Neural cell (in vitro differentiated cells): ENCODE data around the gene CCDC122.

Source experiments
- CTCF ChIP-seq: fragments of 450-650 bp; IDR thresholded peaks from 2 replicates; pipeline ENCODE4 v1.5.1; 2014; ENCODE audit warnings: antibody characterized with exemption, mild to moderate bottlenecking, moderate library complexity; ENCODE audit not compliant: poor library complexity, severe bottlenecking
- EP300 ChIP-seq: fragments of 450-650 bp; conservative IDR thresholded peaks from 2 replicates; pipeline ENCODE4 v1.6.1; 2014; ENCODE audit warnings: antibody characterized with exemption, mild to moderate bottlenecking, moderate library complexity; ENCODE audit not compliant: poor library complexity, severe bottlenecking
- EZH2 ChIP-seq: fragments of 200-600, 300-800 bp; shearing (Covaris generic), sonication (generic); IDR thresholded peaks from 2 replicates; pipeline ENCODE4 v1.6.1; 2014; ENCODE audit warnings: antibody characterized with exemption, low read length, borderline replicate concordance, mild to moderate bottlenecking; ENCODE audit not compliant: insufficient read depth, poor library complexity, severe bottlenecking
- MXI1 ChIP-seq: fragments of 450-650 bp; conservative IDR thresholded peaks from 2 replicates; pipeline ENCODE4 v1.6.1; 2014; ENCODE audit warnings: antibody characterized with exemption, mild to moderate bottlenecking; ENCODE audit not compliant: poor library complexity, severe bottlenecking
- POLR2AphosphoS5 ChIP-seq: IDR thresholded peaks from 2 replicates; pipeline ENCODE4 v1.6.1; 2012
- RAD21 ChIP-seq: fragments of 450-650 bp; conservative IDR thresholded peaks from 2 replicates; pipeline ENCODE4 v1.6.1; 2014; ENCODE audit warnings: antibody characterized with exemption, mild to moderate bottlenecking, moderate library complexity
- REST ChIP-seq: IDR thresholded peaks from 2 replicates; pipeline ENCODE4 v1.6.1; 2012; ENCODE audit warnings: borderline replicate concordance
- SMC3 ChIP-seq: fragments of 450-650 bp; conservative IDR thresholded peaks from 2 replicates; pipeline ENCODE4 v1.6.1; 2014; ENCODE audit warnings: antibody characterized with exemption, mild to moderate bottlenecking, moderate library complexity; ENCODE audit not compliant: poor library complexity
- TAF1 ChIP-seq: IDR thresholded peaks from 2 replicates; pipeline ENCODE4 v1.6.1; 2012; ENCODE audit warnings: low read depth

- TF ChIP-seq REST, result no peak
- TF ChIP-seq CTCF, result no peak
- TF ChIP-seq EZH2, result no peak
- TF ChIP-seq TAF1, result no peak
- no peak for TF ChIP-seq SMC3
- TF ChIP-seq RAD21, result no peak
- TF ChIP-seq EP300, result no peak
- TF ChIP-seq POLR2AphosphoS5, result no peak
- no peak for TF ChIP-seq MXI1
These were observed 56.6 kb downstream of the CCDC122 start for GRCh38 chr13:43822969-43823368.
